Thoracic aorta (tissue), 2 donors: ENCODE results near the gene SSX2IP. TPM values are rescaled to one million over a fixed set of nuclear protein-coding genes. Genes with fewer than 3 reads are reported as not detected.

Experiments used
- ATAC-seq: fragments of 150-250 bp; one replicate; pipeline ENCODE4 v1.8.0; 2017; ENCODE audit warnings: low read depth; ENCODE audit not compliant: insufficient number of reproducible peaks, low FRiP score
- DNase-seq: peaks from one replicate; pipeline ENCODE4 v3.0.0-alpha.2; 2020; ENCODE audit warnings: low spot score
- H3K27ac ChIP-seq, 2 donors: fragments of 200-600 bp; sonication (generic); 1 replicate in 1 of 2; 2 replicates in 1 of 2; pipeline ENCODE4 v1.5.1; 2016; ENCODE audit warnings: mild to moderate bottlenecking in 2 of 2, moderate library complexity in 2 of 2
- H3K27me3 ChIP-seq: fragments of 200-600 bp; sonication (generic); replicated peaks from 2 replicates; pipeline ENCODE4 v1.6.0; 2016; ENCODE audit warnings: mild to moderate bottlenecking; ENCODE audit not compliant: insufficient read depth
- H3K36me3 ChIP-seq: fragments of 200-600 bp; sonication (generic); one replicate; pipeline ENCODE4 v1.5.1; 2016
- H3K4me1 ChIP-seq, 2 donors: fragments of 200-600 bp; sonication (generic); 1 replicate in 1 of 2; 2 replicates in 1 of 2; pipeline versions ENCODE4 v1.5.1 to v1.6.0; 2016; ENCODE audit warnings: low read depth in 2 of 2, mild to moderate bottlenecking in 1 of 2; ENCODE audit not compliant: control insufficient read depth in 1 of 2
- H3K4me3 ChIP-seq: fragments of 200-600 bp; sonication (generic); 2 replicates; pipeline ENCODE4 v1.5.1; 2016; ENCODE audit warnings: mild to moderate bottlenecking
- H3K9me3 ChIP-seq: fragments of 200-600 bp; sonication (generic); 2 replicates; pipeline ENCODE4 v1.5.1; 2016
- total RNA-seq, 2 donors: library from RNA; depleted of rRNA; stranded (reverse); fragments of >200 nt; gene quantifications; one replicate each; pipeline versions ENCODE4 v1.1.0 to v1.2.3, GENCODE V29; 2016
- TF ChIP-seq, protein P1 (sequence below): fragments of 200-600 bp; sonication (generic); IDR thresholded peaks from one replicate; pipeline ENCODE4 v1.5.1; 2019; ENCODE audit warnings: antibody characterized with exemption

The SSX2IP gene
- total RNA-seq, 2 donors from 2014 or later, result 6.1 to 12.3 TPM

DNA sequence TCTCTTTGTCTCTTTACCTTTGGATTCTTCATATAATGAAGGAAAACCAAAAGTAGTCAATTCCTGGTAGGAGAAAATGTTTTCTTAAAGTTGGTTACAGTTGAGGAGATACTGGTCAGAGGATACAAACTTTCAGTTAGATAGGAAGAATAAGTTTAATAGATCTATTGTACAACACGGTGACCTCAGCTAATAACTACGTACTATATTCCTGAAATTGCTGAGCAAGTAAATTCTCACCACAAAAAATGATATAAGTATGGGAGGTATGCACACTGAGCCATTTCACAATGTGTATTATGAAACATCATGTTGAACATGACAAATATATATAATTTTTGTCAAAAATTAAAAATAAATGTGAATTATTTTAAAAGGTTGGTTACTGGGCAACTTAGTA lies 20.4 kb downstream of the SSX2IP start:
- DNase-seq (no peak), ATAC-seq (no peak)
- Histone ChIP-seq H3K9me3 (no peaks in the 10 kb centered on the region), H3K36me3 (no peaks in the 10 kb centered on the region), H3K4me1 (no peaks in the 10 kb centered on the region), H3K27me3 (no peaks in the 10 kb centered on the region), H3K27ac (no peak overlapping the region), H3K4me3 (no peak overlapping the region)
- TF ChIP-seq, protein P1, sequence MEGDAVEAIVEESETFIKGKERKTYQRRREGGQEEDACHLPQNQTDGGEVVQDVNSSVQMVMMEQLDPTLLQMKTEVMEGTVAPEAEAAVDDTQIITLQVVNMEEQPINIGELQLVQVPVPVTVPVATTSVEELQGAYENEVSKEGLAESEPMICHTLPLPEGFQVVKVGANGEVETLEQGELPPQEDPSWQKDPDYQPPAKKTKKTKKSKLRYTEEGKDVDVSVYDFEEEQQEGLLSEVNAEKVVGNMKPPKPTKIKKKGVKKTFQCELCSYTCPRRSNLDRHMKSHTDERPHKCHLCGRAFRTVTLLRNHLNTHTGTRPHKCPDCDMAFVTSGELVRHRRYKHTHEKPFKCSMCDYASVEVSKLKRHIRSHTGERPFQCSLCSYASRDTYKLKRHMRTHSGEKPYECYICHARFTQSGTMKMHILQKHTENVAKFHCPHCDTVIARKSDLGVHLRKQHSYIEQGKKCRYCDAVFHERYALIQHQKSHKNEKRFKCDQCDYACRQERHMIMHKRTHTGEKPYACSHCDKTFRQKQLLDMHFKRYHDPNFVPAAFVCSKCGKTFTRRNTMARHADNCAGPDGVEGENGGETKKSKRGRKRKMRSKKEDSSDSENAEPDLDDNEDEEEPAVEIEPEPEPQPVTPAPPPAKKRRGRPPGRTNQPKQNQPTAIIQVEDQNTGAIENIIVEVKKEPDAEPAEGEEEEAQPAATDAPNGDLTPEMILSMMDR, result no peak

DNA sequence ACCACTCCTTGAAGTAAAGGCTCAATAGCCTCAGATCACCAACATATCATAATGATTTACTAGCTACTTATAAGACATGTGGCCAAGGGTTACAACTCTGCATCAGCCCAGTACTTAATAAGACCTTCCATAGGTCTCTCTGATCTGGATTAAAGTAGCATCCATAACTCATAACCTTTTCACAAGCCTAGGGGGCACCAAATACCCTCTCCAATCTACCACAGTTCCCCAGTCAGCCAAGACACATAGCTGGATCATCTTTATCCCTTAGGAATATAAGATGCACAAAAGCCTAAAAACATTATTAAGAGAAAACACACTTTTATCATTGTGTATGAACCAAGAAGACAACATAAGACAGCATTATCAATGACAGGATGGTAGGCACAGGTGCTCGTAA lies 22.1 kb downstream of the SSX2IP start:
- Histone ChIP-seq H3K27me3 (no peaks in the 10 kb centered on the region), H3K4me1 (no peaks in the 10 kb centered on the region), H3K9me3 (no peaks in the 10 kb centered on the region), H3K4me3 (no peak overlapping the region), H3K27ac (no peak overlapping the region), H3K36me3 (no peaks in the 10 kb centered on the region)
- TF ChIP-seq, protein P1, result peak; percentile 28
- ATAC-seq (no peak), DNase-seq (no peak)

DNA sequence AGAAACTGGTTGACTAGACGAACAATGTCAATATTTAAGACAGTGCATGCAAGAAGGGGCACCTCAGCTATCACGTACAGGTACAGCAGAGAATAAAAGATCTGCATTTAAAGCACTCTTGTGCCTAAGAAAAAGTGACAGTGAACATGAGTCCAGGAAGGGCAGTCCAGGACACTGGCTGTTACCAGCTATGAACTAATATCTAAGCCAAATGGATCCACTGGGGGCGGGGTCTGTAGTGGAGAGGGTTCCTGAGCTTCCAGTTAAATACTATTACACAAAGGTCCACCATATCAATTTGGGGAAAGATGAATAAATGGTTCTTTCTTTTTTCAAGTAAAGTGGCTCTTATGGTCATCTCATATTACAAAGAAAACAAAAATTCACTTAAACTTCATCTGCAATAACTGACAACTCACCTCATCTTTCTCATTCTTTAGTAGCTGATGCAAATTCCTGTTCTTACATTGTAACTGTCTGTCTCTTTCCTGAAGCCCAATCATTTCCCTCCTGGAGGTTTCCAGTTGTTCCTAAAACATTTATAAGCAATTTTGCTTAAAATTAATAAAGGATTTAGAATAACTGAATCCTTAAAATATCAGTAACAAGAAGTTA lies 24.5 kb downstream of the SSX2IP start:
- DNase-seq (no peak), ATAC-seq (no peak)
- Histone ChIP-seq H3K36me3 (no peaks in the 10 kb centered on the region), H3K4me3 (no peak overlapping the region), H3K27me3 (no peaks in the 10 kb centered on the region), H3K4me1 (no peaks in the 10 kb centered on the region), H3K9me3 (no peaks in the 10 kb centered on the region), H3K27ac (no peak overlapping the region)
- TF ChIP-seq, protein P1, result no peak

DNA sequence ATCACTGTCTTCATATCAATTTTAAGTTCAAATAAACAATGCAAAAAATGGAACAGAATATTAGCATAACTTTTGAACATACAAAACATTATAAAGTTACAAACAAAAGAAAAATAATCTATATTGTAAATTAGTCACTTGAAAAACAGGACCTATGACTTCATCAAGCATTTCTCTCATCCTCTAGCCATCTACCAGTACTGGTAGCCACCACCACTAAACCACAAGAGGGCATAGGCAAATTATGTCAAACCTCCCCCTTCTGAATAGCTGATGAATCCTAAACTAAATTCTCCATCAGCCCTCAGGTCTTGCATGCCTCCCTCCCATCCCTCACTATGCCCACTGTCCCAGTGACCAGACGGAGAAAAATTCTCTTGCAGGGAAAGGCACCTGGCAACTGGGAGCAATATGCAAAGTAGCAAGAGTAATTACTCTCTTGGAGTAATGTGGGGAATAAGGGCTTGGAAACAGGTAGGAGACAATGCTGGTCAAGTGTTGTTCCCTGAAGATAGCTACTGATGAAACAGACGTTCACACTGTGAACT lies 37.1 kb downstream of the SSX2IP start:
- Histone ChIP-seq H3K36me3 (peaks cover 23% of the 10 kb centered on the region), H3K4me1 (no peaks in the 10 kb centered on the region), H3K27ac (no peak overlapping the region), H3K9me3 (no peaks in the 10 kb centered on the region), H3K27me3 (no peaks in the 10 kb centered on the region), H3K4me3 (no peak overlapping the region)
- DNase-seq, result no peak
- TF ChIP-seq, protein P1, result no peak
- no peak for ATAC-seq

DNA sequence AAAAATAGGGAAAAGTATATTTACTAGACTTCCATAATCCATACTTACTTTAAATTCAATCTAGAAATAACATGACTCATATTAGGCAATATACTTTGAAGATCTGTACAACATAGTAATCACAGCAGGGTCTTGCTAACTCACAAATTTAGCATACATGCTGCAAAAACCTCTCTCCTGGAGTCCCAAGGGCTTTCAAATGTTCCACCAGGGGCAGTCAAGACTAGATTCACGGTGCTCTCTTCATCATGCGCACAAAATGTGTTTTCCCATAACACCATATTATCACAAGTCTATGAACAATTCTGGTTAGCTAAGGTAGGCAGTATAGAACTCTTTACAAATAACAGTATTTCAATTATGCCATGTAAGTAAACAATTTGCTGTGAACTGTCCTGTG lies 45.8 kb downstream of the SSX2IP start:
- ATAC-seq (no peak), DNase-seq (no peak)
- Histone ChIP-seq H3K36me3 (no peaks in the 10 kb centered on the region), H3K4me1 (no peaks in the 10 kb centered on the region), H3K27me3 (no peaks in the 10 kb centered on the region), H3K27ac (no peak overlapping the region), H3K4me3 (no peak overlapping the region), H3K9me3 (no peaks in the 10 kb centered on the region)
- TF ChIP-seq, protein P1, result no peak
